Ecto neural progenitor cell (in vitro differentiated cells): ENCODE measurements around the gene PPP1R15B.

Source experiments
- DNase-seq: peaks from one replicate; pipeline ENCODE4 v3.0.0-alpha.2; 2018; ENCODE audit warnings: low spot score

Gene PPP1R15B

GRCh38 chr1:204411451-204412204 is at the start of gene PPP1R15B:
Gene PPP1R15B, minus strand, starts transcription at chr1:204411817. Its CDS starts 406 bp downstream, at chr1:204411411.
- DNase-seq, result peak; percentile 99

DNA sequence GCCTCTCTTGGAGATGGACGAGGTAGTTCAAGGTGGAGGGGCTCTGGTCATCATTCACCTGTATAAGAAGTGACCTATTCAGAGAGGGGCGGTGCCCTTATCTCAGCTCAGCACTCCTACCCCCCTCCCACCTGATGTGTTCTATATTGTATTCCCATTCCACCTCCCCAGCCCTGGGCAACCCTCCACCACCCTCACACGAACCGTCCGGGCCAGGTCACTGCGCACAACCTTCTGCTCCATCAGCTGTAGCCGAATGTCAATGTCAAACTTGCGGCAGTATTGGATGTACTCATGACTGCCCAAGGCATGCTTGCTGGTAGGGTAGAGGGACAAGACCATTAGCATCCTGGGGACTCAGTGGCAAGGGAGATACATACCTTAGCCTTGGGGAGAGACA is 48.7 kb upstream of the PPP1R15B start:
- no peak for DNase-seq

DNA sequence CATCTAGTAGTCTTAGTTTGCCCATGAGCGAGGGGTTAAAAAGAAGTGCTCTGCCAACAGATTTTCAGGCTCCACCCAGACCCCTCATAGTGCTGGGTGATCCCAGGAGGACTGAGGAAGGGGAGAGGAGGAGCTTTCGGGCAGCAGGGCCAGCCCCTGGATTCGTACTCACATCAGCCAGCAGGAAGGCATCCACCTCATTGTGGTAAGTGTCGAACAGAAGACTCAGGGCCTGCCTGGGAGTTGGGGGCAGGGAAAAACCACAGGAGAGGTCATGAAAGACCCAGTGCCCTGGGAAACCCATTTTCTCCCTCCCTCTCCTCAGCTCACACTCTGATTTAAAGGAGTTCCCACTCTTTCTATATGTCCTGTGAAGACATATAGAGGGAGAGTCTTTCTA is 48.1 kb upstream of the PPP1R15B start:
- no peak for DNase-seq

GRCh38 chr1:204457666-204458065 is 46.0 kb upstream of the PPP1R15B start:
- DNase-seq, result no peak

GRCh38 chr1:204456826-204457442 is 45.3 kb upstream of the PPP1R15B start:
- DNase-seq, result no peak

- DNase-seq, result no peak
These were observed 44.2 kb upstream of the PPP1R15B start for GRCh38 chr1:204455831-204456145.

DNA sequence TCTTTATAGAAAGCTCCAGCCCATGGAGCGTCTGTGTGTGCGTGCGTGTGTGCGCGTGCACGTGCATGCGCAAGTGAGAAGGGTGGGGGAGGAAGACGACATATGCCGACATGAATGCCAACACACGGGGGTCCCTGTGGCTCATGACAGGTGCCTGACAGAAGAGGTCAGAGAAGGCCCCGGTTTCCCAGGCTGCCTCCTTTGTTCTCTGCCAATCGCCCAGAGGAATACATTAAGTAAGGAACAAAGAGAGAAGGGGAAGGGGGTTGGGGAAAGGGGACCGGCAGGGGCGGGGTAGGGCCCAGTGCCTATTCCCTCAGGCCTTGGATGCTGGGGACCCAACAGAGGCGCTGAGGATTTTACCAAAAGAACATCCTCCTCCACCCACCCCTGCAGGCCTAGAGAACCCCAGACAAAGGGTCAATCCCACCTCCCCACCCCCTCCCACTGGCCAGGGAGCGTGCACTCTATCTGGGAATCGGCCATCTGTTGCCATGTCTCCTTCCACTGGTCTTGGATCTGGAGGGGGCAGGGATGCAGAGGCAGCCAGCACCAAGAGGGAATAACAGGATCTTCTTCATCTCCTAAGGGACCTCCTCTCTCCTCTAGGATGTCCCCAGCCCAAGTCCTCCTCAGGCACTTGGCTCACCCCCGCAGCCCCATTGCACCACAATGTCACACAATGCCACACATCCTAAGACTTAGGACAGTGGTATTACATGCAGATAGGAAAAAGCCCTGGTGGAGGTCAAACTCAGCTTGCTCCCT is 43.6 kb upstream of the PPP1R15B start:
- DNase-seq, result peak; percentile 88

DNA sequence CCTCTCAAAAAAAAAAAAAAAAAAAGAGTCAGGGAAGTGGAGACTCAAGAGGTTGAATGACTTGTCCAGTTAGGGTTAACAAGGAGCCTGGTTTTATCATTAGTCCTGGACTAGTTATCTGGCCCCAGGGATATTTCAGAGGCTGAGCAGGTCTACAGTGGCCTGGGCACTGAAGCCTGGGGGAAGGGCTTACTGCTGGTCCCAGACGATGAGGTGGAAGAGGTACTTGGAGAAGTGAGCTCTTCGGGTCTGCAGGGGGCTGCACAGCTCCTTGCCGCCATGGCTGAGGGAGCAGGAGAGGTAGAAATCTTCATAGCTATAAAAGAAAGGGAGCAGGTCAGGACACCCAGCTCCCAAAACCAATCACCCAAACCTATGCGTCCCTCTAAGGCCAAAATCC is 42.9 kb upstream of the PPP1R15B start:
- no peak for DNase-seq

GRCh38 chr1:204453141-204453772 is 41.6 kb upstream of the PPP1R15B start:
- DNase-seq, result no peak

DNA sequence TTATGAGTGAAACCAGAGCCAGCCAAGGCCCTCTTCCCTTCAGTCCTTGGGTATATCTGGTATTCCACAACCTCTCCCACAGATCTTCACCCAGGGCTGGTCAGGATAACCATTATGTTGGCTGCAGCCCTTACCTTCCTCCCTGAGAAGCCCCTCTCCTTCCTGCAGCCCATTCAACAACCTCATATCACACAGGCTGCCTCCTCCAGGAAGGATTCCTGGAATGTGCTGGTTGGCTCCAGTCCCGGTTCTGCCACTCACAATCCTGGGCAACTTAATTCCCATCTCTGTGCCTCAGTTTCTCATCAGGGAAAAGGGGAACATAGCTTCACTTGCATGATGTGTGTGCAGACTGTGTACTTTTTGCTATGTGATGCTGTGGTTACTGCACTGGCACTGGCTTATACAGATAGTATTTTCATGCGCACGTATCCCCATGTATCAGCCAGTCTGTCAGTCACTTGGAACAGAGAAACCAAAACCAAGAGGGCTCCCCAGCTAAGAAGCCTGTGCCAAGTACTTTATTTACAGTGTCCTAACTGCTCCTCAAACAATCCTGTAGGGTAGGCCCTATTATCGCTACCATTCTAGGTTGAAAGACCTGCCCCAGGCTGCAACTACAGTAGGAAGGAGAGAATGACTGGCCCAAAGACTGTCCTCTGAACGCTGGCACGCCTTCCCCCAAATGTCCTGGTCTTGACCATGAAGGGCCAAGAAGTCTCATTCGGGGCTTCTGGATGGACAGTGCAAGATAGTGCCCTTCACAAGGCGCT is 39.9 kb upstream of the PPP1R15B start:
- DNase-seq, result no peak

- no peak for DNase-seq
These were observed 39.0 kb upstream of the PPP1R15B start for GRCh38 chr1:204450461-204451257.

- DNase-seq, result no peak
These were observed 38.2 kb upstream of the PPP1R15B start for GRCh38 chr1:204449678-204450280.

DNA sequence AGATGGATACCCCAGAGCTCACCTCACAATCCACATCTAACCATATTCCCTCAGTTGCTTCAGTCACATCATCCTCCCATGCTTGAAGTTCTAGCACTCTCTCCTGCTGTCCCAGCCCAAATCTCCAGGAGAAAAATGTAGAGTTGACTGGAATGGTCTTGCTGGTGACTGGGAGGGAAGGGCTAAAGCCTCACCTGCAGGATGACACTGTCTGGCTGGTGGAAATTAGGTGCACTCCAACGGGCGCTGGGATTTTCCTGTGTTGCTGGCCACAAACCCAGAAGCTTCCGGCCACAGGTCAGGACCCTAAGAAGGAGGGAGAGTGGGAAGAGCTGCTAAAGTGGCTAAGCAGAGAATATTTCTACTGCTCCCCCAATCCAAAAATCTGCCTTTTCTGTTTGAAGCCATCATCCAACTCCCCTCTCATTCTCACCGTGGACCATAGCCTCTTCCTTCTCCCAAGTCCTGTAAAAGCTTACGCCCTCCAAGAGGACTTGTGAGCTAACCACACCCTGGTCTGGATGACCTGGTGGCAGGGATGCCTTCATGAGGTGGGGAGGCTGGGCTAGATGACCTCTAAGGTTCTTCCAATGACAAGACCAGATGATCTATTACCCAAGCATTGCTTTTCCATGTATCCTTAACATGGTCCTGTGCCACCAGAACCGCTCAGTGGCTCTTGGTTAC is 37.5 kb upstream of the PPP1R15B start:
- DNase-seq, result no peak

DNA sequence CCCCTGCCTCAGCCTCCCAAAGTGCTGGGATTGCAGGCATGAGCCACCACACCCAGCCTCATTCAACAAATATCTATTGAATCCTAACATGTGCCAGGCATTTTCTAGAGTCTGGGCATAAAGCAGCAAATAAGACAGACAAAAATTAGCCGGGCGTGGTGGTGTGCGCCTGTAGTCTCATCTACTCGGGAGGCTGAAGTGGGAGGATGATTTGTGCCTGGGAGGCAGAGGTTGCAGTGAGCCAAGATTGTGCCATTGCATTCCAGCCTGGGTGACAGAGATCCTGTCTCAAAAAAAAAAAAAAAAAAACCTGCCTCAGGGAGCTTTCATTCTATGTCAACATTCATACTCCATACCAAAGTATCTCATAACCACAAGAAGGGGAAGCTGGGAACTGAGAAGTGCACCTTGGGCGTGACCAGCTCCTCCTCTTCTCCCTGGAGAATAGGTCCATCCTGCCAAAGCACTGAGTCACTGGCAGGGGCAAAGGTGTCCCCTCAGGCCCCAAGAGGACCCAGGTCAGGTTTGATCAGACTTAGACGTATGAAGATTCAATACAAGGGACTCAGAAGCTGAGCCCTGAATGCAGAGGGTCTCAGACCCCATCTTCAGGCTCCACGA is 36.8 kb upstream of the PPP1R15B start:
- no peak for DNase-seq

DNA sequence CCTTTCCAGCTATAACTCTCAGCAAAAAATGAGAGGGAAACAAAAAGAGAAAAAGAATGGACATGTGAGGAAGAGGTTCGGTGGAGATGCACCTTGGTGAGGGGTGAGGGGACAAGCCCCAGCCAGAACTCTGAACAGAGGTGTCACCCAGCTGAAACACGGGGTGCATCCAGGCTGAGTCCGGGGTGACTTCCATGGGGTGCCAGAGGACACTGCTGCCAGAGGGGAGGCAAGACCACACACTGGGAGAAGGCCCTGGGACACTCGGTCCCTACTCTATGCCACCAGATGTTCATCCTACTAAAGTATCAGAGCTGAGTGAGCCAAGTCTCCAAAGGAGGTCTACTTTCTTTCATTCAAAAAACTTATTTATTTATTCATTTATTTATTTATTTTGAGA is 36.1 kb upstream of the PPP1R15B start:
- DNase-seq, result no peak

DNA sequence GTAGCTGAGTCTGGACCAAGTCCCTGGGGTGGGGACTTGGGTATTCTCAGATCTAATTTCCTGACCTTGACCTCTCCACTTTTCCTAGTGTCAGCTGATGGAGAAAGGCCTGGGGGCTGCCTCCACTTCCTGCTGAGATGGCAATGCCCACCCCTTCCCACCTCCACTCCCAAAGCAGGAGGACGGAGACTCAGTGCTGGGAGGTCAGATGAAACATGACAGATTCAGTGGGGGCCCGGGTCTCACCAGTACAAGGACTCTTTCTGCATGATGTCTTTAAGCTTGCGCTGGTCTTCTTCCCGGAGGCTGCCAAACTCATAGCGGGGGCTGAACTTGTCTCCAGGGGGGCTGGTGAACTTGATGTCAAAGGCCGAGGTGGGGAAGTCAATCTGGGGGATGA is 35.6 kb upstream of the PPP1R15B start:
- DNase-seq, result no peak

DNA sequence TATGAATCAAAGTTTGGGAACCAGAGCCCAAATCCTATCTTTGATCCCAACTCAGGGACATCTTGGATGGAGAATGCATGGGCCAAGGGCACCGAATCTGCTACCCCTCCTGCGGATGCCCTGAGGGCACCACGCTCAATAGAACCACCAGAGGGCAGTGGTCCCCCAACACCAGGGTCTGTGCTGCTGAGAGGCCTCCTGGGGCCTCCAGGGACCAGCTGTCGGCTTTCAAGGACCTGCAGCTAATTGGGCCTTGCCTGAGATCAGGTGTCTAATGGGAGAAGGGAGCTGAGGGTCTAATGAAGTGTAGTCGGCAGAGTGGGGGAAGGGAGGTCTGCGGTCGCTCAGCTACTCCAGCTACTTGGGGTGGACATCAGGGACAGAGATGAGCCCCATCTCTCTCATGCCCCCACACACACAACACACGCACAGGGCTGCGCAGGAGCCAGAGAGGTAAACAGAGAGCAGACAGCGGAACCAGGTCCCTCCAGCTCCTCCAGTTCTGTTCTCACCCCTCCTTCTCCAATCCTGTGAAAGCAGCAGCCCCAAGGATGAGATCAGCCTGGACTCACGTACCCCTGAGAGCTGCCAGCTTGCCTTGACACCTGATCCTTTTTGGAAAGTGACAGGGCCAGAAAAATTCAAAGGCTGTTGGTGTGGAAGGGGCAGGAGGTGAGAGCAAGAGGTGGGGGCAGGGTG is 34.9 kb upstream of the PPP1R15B start:
- DNase-seq, result peak; percentile 82

DNA sequence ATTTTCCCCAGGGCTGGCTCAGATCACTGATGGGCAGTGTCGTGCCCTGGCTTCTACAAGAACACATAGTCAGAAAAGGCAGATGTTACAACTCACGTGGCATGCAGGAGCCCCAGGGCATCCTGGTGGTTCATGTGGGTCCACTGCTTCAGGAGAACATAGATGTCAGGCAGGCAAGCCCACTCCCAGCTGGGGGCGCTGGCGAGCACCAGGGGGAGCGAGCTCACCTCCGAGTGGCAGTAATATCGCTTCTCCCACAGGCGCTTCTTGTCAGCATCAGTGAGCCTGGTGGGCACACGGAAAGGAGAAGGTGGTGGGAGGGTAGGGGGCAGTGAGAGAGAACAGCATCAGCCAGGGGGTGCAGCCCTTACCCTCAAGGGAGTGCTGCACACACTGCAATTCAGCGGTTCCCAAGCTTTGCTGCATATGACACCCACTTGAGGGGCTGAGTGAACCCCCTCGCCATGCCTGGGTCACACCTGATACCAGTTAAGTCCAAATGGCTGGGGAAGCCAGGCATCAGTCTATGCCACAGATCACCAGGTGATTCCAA is 34.3 kb upstream of the PPP1R15B start:
- peak; percentile 81 for DNase-seq
